MM.1S (cell line): ENCODE data around the gene SGMS1.

Source experiments
- EZH2 ChIP-seq: fragments of 300-600 bp; sonication (generic); optimal IDR thresholded peaks from 2 replicates; pipeline ENCODE3; 2017; ENCODE audit warnings: low read depth, mild to moderate bottlenecking, antibody characterized with exemption, low read length, mixed read lengths
- TF ChIP-seq, protein P1 (sequence below): fragments of 300-600 bp; sonication (generic); IDR thresholded peaks from 2 replicates; pipeline ENCODE4 v1.5.1; 2016; ENCODE audit warnings: antibody characterized with exemption, low read length, mixed read lengths

DNA sequence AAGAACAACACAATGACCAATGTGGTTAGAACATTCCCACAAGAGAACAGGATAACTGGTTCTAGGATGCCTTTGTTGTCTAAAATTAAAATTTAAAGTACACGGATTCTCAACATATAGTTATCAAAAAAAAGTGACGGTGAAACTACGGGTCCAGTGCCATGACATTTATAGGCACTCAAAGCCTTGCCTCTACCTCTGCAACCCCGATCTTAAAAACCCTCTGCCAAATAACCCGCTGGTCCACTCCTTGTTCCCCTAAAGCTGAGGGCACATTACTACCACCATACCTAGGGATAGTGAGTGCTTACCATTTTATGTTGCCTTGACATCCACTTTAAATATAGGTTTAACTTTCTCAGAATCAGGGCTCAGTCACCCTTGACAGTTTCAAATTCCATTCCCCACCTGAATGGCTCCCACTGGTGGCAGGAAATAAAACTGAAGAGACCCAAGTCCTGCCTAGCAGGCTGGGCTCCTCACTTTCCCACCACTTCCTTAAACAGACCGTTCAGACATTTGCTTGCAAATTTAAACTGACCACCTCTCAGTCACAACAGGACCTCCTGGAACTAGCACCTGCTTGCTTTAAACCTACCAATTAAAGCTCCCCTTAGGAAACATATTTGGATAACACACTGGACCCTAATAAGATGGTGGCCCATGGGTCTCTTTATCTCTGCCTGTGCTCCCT lies 202.6 kb downstream of the SGMS1 start:
- TF ChIP-seq, protein P1, sequence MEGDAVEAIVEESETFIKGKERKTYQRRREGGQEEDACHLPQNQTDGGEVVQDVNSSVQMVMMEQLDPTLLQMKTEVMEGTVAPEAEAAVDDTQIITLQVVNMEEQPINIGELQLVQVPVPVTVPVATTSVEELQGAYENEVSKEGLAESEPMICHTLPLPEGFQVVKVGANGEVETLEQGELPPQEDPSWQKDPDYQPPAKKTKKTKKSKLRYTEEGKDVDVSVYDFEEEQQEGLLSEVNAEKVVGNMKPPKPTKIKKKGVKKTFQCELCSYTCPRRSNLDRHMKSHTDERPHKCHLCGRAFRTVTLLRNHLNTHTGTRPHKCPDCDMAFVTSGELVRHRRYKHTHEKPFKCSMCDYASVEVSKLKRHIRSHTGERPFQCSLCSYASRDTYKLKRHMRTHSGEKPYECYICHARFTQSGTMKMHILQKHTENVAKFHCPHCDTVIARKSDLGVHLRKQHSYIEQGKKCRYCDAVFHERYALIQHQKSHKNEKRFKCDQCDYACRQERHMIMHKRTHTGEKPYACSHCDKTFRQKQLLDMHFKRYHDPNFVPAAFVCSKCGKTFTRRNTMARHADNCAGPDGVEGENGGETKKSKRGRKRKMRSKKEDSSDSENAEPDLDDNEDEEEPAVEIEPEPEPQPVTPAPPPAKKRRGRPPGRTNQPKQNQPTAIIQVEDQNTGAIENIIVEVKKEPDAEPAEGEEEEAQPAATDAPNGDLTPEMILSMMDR = peak; percentile 76
- no peak for TF ChIP-seq EZH2
